ENCODE measurements around the gene ECM1.

DNA sequence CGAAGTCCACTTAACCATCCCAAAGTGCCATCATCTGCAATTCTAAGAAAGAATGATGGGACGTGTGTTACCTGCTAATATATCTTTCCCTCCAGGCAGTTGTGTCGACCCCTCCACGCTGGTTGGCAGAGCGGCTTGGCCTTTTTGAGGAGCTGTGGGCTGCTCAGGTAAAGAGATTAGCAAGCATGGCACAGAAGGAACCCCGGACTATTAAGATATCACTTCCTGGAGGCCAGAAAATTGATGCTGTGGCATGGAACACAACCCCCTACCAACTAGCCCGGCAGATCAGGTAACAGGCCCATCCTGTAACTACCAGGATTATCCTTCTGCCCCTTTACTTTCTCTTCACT lies 20.2 kb upstream of the ECM1 start:
- TF ChIP-seq, protein P1, sequence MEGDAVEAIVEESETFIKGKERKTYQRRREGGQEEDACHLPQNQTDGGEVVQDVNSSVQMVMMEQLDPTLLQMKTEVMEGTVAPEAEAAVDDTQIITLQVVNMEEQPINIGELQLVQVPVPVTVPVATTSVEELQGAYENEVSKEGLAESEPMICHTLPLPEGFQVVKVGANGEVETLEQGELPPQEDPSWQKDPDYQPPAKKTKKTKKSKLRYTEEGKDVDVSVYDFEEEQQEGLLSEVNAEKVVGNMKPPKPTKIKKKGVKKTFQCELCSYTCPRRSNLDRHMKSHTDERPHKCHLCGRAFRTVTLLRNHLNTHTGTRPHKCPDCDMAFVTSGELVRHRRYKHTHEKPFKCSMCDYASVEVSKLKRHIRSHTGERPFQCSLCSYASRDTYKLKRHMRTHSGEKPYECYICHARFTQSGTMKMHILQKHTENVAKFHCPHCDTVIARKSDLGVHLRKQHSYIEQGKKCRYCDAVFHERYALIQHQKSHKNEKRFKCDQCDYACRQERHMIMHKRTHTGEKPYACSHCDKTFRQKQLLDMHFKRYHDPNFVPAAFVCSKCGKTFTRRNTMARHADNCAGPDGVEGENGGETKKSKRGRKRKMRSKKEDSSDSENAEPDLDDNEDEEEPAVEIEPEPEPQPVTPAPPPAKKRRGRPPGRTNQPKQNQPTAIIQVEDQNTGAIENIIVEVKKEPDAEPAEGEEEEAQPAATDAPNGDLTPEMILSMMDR (conservative IDR thresholded peaks at IDR 0.05 in 1 of 2, IDR thresholded peaks at IDR 0.05 in 1 of 2; ENCODE audit: low read depth in 1 of 2, low read length in 2 of 2): no peak
- TF ChIP-seq EZH2 (IDR thresholded peaks at IDR 0.05; ENCODE audit: low read length, missing control alignments): no peak
